Activated naive CD4-positive, alpha-beta T cell treated with anti-CD3 and anti-CD28 coated beads for 36 hours (primary cell): Measurements from ENCODE around the gene RGS6. TPM values are rescaled to one million over a fixed set of nuclear protein-coding genes. Genes with fewer than 3 reads are reported as not detected.

ENCODE experiments used
- CTCF ChIA-PET: fragments of 350-600 bp; sonication (Branson Sonifier 250); formaldehyde crosslinking; loops from one replicate; lab custom pipeline; 2021; ENCODE audit warnings: antibody characterized with exemption; lab: Charles Lee
- DNase-seq: peaks from one replicate; pipeline ENCODE4 v3.0.0-alpha.2; 2020
- H3K27ac Mint-ChIP-seq: one replicate; pipeline ENCODE4 v1.8.0; 2021; ENCODE audit warnings: mild to moderate bottlenecking, mixed read lengths
- H3K27me3 Mint-ChIP-seq: one replicate; pipeline ENCODE4 v1.8.0; 2021; ENCODE audit warnings: low read depth, mixed read lengths
- H3K36me3 Mint-ChIP-seq: one replicate; pipeline ENCODE4 v1.8.0; 2021; ENCODE audit warnings: low read depth, mixed read lengths
- H3K4me1 Mint-ChIP-seq: one replicate; pipeline ENCODE4 v1.8.0; 2021; ENCODE audit warnings: low read depth, mixed read lengths
- H3K4me3 Mint-ChIP-seq: one replicate; pipeline ENCODE4 v1.8.0; 2021; ENCODE audit warnings: mild to moderate bottlenecking, moderate library complexity, mixed read lengths
- H3K9me3 Mint-ChIP-seq: one replicate; pipeline ENCODE4 v1.8.0; 2021; ENCODE audit warnings: mixed read lengths
- intact Hi-C: fragments of 100-400 bp; cut with micrococcal nuclease; formaldehyde crosslinking; loops from one replicate; pipeline ENCODE4 v1.15.1; 2023
- total RNA-seq, 2 experiments: library from RNA; stranded (reverse); gene quantifications; one replicate each; pipeline ENCODE4 v1.2.3, GENCODE V29; 2021

The RGS6 gene
- total RNA-seq, 2 experiments from 2014 or later: not detected

DNA sequence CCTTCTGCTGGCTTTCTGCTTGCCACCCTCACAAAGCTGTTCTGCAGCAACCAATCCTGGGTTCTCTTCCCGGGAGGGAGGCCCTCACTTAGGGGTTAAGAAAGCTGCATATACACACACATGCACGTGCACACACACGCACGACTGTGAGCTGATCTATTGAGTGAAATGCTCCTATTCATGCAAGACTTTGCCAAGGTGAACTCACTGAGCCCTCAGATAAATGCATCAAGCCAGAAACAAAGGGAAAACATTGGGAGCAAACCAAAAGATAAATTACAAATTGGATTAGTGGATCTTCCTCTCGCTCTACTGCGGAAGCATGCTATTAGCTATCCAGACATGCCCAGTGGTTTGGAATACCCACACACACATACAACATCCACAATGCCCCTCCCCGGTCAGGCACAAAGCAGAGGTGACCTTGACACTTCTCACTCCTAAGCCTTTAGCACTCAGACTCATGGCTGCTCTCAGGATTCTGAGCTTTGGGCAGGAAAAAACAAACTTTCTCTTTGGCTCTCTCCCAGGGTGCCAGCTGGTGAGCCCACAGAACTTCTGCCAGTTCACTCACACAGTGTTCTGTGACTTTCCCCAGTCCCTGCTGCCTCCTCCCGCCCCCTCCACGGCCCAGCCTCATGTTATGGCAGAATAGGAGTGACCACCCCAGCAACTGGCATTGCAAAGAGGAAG, 641.6 kb downstream of the RGS6 start:
- Mint-ChIP-seq H3K36me3 (no peaks in the 10 kb centered on the region), H3K4me3 (no peak overlapping the region), H3K9me3 (peaks cover 2% of the 10 kb centered on the region), H3K4me1 (peaks cover 3% of the 10 kb centered on the region), H3K27me3 (no peaks in the 10 kb centered on the region), H3K27ac (no peak overlapping the region)
- CTCF ChIA-PET: interaction anchor here (2.1 kb wide), 1 partner anchor 58 kb away, joined by 8 read pairs; no protein-coding TSS in a partner anchor
- DNase-seq: no peak
- intact Hi-C loops: no loop called here

DNA sequence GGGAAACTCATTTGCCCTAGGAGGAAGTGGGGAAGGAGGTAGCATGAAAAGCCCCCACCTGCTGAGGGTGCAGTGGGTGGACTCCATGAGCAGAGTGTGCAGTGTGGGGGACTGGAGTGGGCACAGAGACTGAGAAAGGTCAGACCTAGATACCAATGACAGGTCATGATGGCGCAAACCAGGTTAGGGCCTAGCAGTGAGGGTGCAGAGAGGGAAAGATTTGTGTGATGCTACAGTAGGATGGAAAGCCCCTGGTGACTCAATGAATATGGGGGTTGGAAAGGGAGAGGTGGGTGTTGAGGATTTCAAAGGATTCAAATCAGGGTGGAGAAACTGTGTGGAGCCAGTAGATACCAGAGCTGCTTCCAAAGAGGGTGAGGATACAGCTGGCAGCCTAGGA, 642.5 kb downstream of the RGS6 start:
- CTCF ChIA-PET: no interaction called here
- Mint-ChIP-seq H3K27me3 (no peaks in the 10 kb centered on the region), H3K4me3 (no peak overlapping the region)

GRCh38 chr14:72576258-72576657, 644.0 kb downstream of the RGS6 start:
- no peak overlapping the region for H3K4me3 Mint-ChIP-seq
- CTCF ChIA-PET: interaction anchor here (1.1 kb wide), 1 partner anchor 372 kb away, joined by 3 read pairs; no protein-coding TSS in a partner anchor
- H3K4me1 Mint-ChIP-seq: peaks cover 3% of the 10 kb centered on the region
- no peaks in the 10 kb centered on the region for H3K27me3 Mint-ChIP-seq
- H3K9me3 Mint-ChIP-seq: peaks cover under 1% of the 10 kb centered on the region
- intact Hi-C loops: no loop called here
- no peaks in the 10 kb centered on the region for H3K36me3 Mint-ChIP-seq
- H3K27ac Mint-ChIP-seq: no peak overlapping the region
- DNase-seq: no peak

More for the DNA sequence above, 642.5 kb downstream of the RGS6 start:
- intact Hi-C loops: no loop called here
- no peak overlapping the region for H3K27ac Mint-ChIP-seq
- DNase-seq: no peak
- peaks cover 2% of the 10 kb centered on the region for H3K9me3 Mint-ChIP-seq
- peaks cover 3% of the 10 kb centered on the region for H3K4me1 Mint-ChIP-seq
- no peaks in the 10 kb centered on the region for H3K36me3 Mint-ChIP-seq

GRCh38 chr14:72577521-72577920, 645.3 kb downstream of the RGS6 start:
- Mint-ChIP-seq H3K27me3 (no peaks in the 10 kb centered on the region), H3K36me3 (no peaks in the 10 kb centered on the region), H3K4me3 (no peak overlapping the region), H3K4me1 (peaks cover 3% of the 10 kb centered on the region), H3K27ac (no peak overlapping the region), H3K9me3 (no peaks in the 10 kb centered on the region)
- no peak for DNase-seq
- intact Hi-C loops: no loop called here
- CTCF ChIA-PET: no interaction called here

DNA sequence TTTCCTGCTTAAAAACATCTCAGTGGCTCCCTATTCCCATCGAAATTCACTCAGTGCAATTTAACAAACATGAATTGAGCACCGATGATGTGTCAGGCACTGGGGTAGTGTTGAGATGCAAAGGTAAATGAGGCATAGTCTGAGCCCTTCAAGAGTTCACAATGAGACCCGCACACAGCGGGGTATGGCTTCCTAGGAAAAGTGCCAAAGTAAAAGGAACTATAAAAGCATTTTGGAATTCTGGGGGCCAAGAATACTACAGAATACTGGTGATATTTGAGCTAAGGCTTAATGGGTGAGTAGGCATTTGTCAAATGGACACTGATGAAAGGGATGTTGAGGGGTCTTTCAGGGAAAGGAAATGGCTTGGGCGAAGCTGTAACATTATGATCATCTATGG, 646.3 kb downstream of the RGS6 start:
- intact Hi-C loops: no loop called here
- Mint-ChIP-seq H3K36me3 (no peaks in the 10 kb centered on the region), H3K9me3 (no peaks in the 10 kb centered on the region), H3K4me1 (peaks cover 3% of the 10 kb centered on the region), H3K4me3 (no peak overlapping the region), H3K27ac (no peak overlapping the region), H3K27me3 (no peaks in the 10 kb centered on the region)
- DNase-seq: no peak
- CTCF ChIA-PET: no interaction called here

DNA sequence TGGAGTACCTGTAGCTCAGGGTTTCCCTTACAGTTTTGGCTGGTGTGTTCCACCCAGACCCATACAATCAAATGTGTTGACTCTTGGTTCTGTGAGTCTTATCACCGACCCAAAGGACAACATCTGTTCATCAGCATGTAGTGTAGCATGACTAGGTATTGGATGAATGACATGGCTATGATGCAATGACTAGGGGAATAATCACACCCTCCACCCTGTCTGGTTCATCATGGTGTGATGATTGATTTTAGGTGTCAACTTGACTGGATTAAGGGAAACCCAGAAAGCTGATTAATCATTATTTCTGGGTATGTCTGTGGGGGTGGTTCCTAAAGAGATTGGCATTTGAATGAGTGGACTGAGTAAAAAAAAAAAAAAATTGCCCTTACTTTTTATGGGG, 650.4 kb downstream of the RGS6 start:
- Mint-ChIP-seq H3K27me3 (no peaks in the 10 kb centered on the region), H3K4me1 (no peaks in the 10 kb centered on the region)
- intact Hi-C loops: no loop called here

DNA sequence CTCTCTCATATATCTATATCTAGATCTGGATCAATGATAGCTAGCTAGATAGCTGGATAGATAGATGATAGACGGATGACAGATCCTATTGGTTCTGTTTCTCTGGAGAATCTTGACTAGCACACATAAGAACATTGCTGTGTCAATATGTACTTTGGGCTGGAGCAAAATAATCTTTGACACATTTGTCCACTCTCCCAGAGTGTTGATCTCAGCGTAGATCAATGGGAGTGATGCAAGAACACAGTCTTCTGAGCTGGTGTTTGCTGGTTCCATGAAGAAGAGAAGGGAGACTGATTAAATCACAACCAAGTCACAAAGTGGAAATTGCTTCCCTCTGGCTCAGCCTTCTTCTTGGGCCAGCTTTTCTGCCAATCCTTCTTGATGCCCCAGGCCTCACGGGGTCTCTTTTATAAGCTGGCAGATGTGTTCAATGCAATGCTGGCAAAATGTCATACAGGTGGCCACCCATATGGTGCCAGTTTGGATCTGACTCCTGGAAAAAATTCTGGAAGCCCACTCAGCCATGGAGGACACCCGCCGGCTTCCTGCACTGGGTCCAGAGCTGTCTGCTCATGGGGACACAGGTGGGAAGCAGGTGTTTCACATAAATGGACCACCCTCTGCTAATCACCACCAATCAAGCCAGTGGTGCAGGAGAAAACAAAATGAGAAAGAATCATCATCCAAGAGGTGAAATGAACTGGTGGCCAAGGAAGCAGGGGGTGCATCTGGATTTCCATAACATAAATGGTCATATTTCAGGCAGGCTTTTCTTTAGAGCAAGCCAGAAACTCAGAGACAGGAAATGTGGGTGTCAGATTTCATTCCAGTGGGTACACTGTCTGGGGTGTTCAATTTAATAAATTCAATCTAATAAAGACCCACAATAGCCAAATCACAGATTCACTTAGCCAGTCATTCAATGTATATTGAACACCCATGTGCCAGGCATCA, 651.4 kb downstream of the RGS6 start:
- Mint-ChIP-seq H3K4me3 (no peak overlapping the region), H3K27me3 (no peaks in the 10 kb centered on the region), H3K27ac (no peak overlapping the region), H3K9me3 (no peaks in the 10 kb centered on the region), H3K36me3 (no peaks in the 10 kb centered on the region), H3K4me1 (no peaks in the 10 kb centered on the region)
- no peak for DNase-seq
- CTCF ChIA-PET: interaction anchor here (0.6 to 0.7 kb wide), 2 partner anchors 13 to 208 kb away, joined by 3 to 4 read pairs; no protein-coding TSS in a partner anchor
- intact Hi-C loops: no loop called here

More for the DNA sequence above, 650.4 kb downstream of the RGS6 start:
- CTCF ChIA-PET: interaction anchor here (0.6 kb wide), 1 partner anchor 12 kb away, joined by 4 read pairs; no protein-coding TSS in a partner anchor
- peak; percentile 13 for DNase-seq
- Mint-ChIP-seq H3K9me3 (no peaks in the 10 kb centered on the region), H3K4me3 (no peak overlapping the region), H3K27ac (no peak overlapping the region), H3K36me3 (no peaks in the 10 kb centered on the region)

DNA sequence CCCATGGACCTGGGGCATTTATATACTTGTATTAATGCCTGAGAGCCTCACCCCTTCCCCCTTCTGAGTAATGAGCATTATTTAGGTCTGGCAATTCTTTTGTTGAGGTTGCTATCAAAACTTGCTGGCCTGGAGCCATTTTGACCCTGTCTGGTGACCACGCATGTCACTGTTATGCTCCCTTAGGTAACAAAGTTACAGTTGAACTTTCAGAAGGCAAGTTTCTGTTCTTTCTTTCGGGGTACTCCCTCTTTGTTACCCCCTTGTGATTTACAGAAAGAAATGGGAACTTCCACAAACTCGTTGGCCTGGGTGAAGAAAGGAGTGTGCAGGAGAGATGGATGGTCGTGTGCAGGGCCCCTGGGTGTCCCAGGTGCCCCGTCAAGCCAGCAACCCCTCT, 656.3 kb downstream of the RGS6 start:
- Mint-ChIP-seq H3K27ac (no peak overlapping the region), H3K9me3 (peaks cover 3% of the 10 kb centered on the region), H3K36me3 (no peaks in the 10 kb centered on the region), H3K4me3 (no peak overlapping the region), H3K27me3 (no peaks in the 10 kb centered on the region), H3K4me1 (peaks cover 19% of the 10 kb centered on the region)
- CTCF ChIA-PET: no interaction called here
- DNase-seq: no peak
- intact Hi-C loops: no loop called here

- H3K27ac Mint-ChIP-seq: no peak overlapping the region
- intact Hi-C loops: no loop called here
- CTCF ChIA-PET: no interaction called here
- H3K9me3 Mint-ChIP-seq: peaks cover 3% of the 10 kb centered on the region
- no peaks in the 10 kb centered on the region for H3K36me3 Mint-ChIP-seq
- H3K27me3 Mint-ChIP-seq: no peaks in the 10 kb centered on the region
- no peak for DNase-seq
- peaks cover 29% of the 10 kb centered on the region for H3K4me1 Mint-ChIP-seq
- H3K4me3 Mint-ChIP-seq: no peak overlapping the region
Observed at GRCh38 chr14:72589652-72590051, 657.4 kb downstream of the RGS6 start.

GRCh38 chr14:72590577-72590976, 658.3 kb downstream of the RGS6 start:
- Mint-ChIP-seq H3K9me3 (peaks cover 3% of the 10 kb centered on the region), H3K27ac (no peak overlapping the region), H3K4me3 (no peak overlapping the region), H3K27me3 (no peaks in the 10 kb centered on the region), H3K36me3 (no peaks in the 10 kb centered on the region), H3K4me1 (peaks cover 35% of the 10 kb centered on the region)
- peak; percentile 30 for DNase-seq
- intact Hi-C loops: no loop called here
- CTCF ChIA-PET: no interaction called here

DNA sequence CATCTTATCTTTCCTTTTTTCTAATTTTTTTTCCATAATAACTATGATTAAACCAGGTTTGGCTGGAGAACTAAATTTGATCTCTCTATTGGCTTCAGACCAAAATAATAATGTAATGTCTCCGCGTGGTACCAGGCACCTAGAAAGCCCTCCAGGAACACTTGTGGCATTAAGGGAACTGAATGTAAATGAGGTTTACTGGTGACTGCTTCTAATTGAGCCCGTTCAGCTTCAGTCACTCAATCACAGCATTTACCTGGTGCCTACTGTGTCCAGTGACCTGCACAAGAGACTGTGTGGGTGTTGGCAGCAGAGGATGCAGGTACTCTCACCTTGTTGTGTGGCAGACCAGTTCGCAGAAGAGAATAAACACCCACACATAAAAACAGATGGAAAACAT, 659.2 kb downstream of the RGS6 start:
- CTCF ChIA-PET: no interaction called here
- Mint-ChIP-seq H3K27me3 (no peaks in the 10 kb centered on the region), H3K4me3 (no peak overlapping the region), H3K27ac (no peak overlapping the region), H3K9me3 (peaks cover 3% of the 10 kb centered on the region), H3K36me3 (no peaks in the 10 kb centered on the region), H3K4me1 (peaks cover 40% of the 10 kb centered on the region)
- intact Hi-C loops: loop anchor here (1.0 kb wide), 1 partner anchor 24 kb away; no protein-coding TSS in a partner anchor
- DNase-seq: no peak

DNA sequence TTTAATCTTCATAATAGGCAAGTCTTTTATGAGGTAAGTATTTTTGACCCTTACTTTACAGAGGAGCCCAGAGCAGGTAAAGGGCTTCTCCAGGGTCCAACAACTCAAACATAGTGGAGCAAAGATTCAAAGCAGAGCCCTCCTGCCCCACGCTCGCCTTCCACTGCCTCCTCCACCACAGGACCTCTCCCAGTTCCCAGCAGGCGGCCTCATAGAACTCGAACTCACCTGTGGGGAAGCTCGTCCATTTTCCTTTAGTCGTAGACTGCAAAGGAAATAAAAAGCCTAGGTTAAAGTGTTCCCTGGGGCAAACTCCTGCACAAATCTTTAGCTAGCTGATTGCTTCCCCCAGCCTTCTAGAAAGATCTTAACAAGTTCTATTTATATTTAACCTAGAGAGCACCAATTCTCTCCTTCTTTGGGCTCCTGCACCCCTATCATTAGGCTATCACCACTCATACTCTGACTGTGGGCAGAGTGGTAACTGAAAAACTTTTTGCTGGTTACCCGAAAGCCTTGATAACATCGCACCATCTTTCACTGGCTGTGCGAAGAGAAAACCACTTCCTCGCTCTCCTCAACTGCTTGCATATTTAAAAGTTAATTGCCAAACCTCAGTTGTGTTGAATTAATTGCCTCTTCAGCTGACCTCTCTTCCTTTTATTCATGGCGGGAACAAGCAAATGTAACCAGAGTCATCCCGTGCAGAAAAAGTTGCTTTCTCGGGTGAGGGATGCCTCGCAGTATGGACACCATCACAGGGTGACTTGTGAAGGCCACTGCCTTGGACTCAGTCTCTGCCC, 662.1 kb downstream of the RGS6 start:
- Mint-ChIP-seq H3K9me3 (peaks cover 3% of the 10 kb centered on the region), H3K4me3 (no peak overlapping the region), H3K4me1 (peaks cover 40% of the 10 kb centered on the region), H3K36me3 (no peaks in the 10 kb centered on the region), H3K27me3 (no peaks in the 10 kb centered on the region), H3K27ac (no peak overlapping the region)
- CTCF ChIA-PET: interaction anchor here (1.3 kb wide), 1 partner anchor 310 kb away, joined by 3 read pairs; no protein-coding TSS in a partner anchor
- DNase-seq: peak; percentile 43
- intact Hi-C loops: loop anchor here (1.0 kb wide), 1 partner anchor 76 kb away; no protein-coding TSS in a partner anchor
